PC-3 (cell line): ENCODE data around the gene PSRC1.

Source experiments
- EZH2 ChIP-seq: fragments of 300-600 bp; sonication (generic); IDR thresholded peaks from one replicate; pipeline ENCODE4 v1.6.1; 2017; ENCODE audit warnings: antibody characterized with exemption, mild to moderate bottlenecking, low read length; ENCODE audit not compliant: unreplicated experiment
- TF ChIP-seq, protein P1 (sequence below): fragments of 300-600 bp; sonication (generic); conservative IDR thresholded peaks from 2 replicates; pipeline ENCODE4 v1.5.1; 2017; ENCODE audit warnings: antibody characterized with exemption, low read depth, mild to moderate bottlenecking, low read length

DNA sequence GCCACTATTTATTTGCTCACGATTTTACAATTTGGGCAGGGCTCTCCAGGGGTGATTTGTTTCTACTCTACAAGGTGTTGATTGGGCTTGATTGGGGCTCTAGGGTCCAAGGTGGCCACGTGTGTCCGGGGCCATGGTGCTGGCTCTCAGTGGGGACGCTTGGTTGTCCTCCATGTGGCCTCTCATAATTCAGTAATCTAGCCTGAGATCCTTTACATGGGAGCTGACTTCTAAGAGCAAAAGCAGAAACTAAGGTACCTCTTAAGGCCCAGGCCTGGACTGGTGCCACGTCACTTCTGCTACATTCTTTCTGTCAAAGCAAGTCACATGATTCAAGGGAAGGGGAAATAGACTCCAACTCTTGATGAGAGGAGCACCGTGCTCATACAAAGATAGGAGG, 8.1 kb upstream of the PSRC1 start:
- TF ChIP-seq, protein P1, sequence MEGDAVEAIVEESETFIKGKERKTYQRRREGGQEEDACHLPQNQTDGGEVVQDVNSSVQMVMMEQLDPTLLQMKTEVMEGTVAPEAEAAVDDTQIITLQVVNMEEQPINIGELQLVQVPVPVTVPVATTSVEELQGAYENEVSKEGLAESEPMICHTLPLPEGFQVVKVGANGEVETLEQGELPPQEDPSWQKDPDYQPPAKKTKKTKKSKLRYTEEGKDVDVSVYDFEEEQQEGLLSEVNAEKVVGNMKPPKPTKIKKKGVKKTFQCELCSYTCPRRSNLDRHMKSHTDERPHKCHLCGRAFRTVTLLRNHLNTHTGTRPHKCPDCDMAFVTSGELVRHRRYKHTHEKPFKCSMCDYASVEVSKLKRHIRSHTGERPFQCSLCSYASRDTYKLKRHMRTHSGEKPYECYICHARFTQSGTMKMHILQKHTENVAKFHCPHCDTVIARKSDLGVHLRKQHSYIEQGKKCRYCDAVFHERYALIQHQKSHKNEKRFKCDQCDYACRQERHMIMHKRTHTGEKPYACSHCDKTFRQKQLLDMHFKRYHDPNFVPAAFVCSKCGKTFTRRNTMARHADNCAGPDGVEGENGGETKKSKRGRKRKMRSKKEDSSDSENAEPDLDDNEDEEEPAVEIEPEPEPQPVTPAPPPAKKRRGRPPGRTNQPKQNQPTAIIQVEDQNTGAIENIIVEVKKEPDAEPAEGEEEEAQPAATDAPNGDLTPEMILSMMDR = no peak
- no peak for TF ChIP-seq EZH2
